Duodenal mucosa (tissue), 2 donors: ENCODE results near the gene ZBTB20.

ENCODE experiments used
- H3K27ac ChIP-seq: one replicate; pipeline ENCODE4 v1.7.0; 2013; ENCODE audit warnings: low read depth, low read length
- H3K27me3 ChIP-seq, 2 donors: one replicate each; pipeline ENCODE4 v1.7.0; 2013; ENCODE audit warnings: low read length in 2 of 2, control low read depth in 1 of 2; ENCODE audit not compliant: insufficient read depth in 2 of 2, control insufficient read depth in 1 of 2
- H3K36me3 ChIP-seq, 2 donors: one replicate each; pipeline ENCODE4 v1.7.0; 2013; ENCODE audit warnings: low read length in 2 of 2, control low read depth in 1 of 2; ENCODE audit not compliant: insufficient read depth in 2 of 2, control insufficient read depth in 1 of 2
- H3K4me1 ChIP-seq, 2 donors: one replicate each; pipeline ENCODE4 v1.7.0; 2013; ENCODE audit warnings: low read length in 2 of 2, control low read depth in 1 of 2; ENCODE audit not compliant: insufficient read depth in 2 of 2, control insufficient read depth in 1 of 2
- H3K4me3 ChIP-seq, 2 donors: one replicate each; pipeline ENCODE4 v1.7.0; 2013; ENCODE audit warnings: low read length in 2 of 2, low read depth in 1 of 2
- H3K9ac ChIP-seq, 2 donors: one replicate each; pipeline ENCODE4 v1.7.0; 2013; ENCODE audit warnings: low read length in 2 of 2, low read depth in 1 of 2
- H3K9me3 ChIP-seq, 2 donors: one replicate each; pipeline ENCODE4 v1.7.0; 2013; ENCODE audit warnings: low read length in 2 of 2, control low read depth in 1 of 2; ENCODE audit not compliant: control insufficient read depth in 1 of 2

ZBTB20 gene

DNA sequence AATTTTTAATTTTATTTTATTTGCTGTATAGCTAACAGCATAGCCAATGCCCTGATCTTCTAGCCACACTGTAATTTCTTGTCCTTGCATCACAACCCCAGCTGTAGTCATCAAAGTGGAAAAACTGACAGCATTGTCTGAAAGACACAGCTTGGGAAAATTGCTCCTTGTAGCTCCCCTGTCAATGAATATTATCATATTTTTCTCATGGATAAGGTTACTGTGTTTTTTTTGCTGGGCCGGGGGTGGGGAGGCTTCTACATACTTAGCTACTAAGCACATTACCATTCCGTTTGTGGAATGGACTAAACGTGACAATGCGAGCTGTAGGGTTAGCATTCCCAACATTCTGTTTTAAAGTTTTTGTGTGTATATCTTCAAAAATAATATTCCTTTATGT is 472.0 kb downstream of the ZBTB20 start:
- Histone ChIP-seq H3K27ac (no peak overlapping the region), H3K4me1 (no peaks in the 10 kb centered on the region), H3K27me3 (no peaks in the 10 kb centered on the region), H3K9ac (no peak overlapping the region), H3K36me3 (no peaks in the 10 kb centered on the region), H3K9me3 (no peaks in the 10 kb centered on the region), H3K4me3 (no peak overlapping the region)

DNA sequence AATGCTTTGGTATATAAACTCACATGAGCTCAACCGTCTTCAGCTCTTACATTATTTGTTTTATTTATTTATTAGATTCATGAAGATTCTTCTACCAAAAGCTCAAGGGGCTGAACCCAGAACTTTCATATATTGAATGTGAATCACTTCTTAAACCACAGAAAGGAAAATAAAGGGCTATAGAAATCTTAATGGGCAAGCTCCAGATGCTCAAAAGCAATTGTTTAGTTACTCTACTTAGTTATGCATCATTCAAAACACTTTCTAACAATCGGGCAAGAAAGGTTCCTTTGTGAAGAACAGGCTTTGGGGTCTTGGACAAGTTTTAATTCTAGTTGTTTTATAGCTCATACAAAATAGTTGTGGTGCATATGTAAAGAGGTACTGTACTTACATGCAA is 473.1 kb downstream of the ZBTB20 start:
- Histone ChIP-seq H3K36me3 (no peaks in the 10 kb centered on the region), H3K9ac (no peak overlapping the region), H3K27ac (no peak overlapping the region), H3K27me3 (no peaks in the 10 kb centered on the region), H3K9me3 (no peaks in the 10 kb centered on the region), H3K4me3 (no peak overlapping the region), H3K4me1 (no peaks in the 10 kb centered on the region)

GRCh38 chr3:114673481-114673880 is 473.6 kb downstream of the ZBTB20 start:
- Histone ChIP-seq H3K36me3 (no peaks in the 10 kb centered on the region), H3K4me1 (no peaks in the 10 kb centered on the region), H3K27me3 (no peaks in the 10 kb centered on the region), H3K9me3 (no peaks in the 10 kb centered on the region), H3K27ac (no peak overlapping the region), H3K4me3 (no peak overlapping the region), H3K9ac (no peak overlapping the region)

- Histone ChIP-seq H3K9me3 (no peaks in the 10 kb centered on the region), H3K4me3 (no peak overlapping the region), H3K4me1 (no peaks in the 10 kb centered on the region), H3K27ac (no peak overlapping the region), H3K27me3 (no peaks in the 10 kb centered on the region), H3K36me3 (no peaks in the 10 kb centered on the region), H3K9ac (no peak overlapping the region)
Measured at GRCh38 chr3:114672692-114673447, 474.2 kb downstream of the ZBTB20 start.

DNA sequence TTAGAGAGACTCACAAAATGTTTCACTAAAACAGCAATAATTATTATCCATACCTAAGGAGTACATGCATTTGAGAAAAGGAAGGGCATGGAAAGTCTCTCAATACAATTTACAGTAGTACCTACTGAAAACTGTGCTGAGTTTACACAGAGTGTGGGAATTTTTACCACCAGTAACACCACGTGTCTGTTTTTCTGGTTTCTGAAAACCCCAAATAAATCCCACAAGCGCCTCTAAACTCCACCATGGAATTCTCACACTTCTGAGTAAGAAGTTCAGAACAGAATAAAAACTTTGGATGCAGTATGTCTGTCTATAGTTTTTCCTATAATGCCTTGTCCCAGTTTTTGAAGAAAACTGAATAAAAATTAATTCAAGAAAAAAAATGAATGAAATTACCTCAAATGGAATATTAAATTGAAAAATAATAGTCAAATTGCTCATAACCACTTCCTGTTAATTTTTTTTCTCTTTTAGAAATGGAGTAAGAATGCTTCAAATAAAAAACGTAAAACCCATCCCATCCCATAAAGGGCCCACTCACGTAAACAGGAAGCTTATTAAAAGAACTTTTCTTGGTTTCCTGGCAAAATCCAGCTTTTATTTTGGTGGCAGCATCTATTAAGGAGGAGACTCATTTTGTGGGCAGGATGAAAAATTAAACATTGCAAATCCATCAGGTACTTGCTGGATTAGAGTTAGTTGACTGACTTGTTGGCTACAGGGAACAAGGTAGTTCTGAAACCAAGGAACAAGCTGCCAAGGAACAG is 475.2 kb downstream of the ZBTB20 start:
- Histone ChIP-seq H3K9me3 (no peaks in the 10 kb centered on the region), H3K27me3 (no peaks in the 10 kb centered on the region), H3K4me3 (no peak overlapping the region), H3K4me1 (no peaks in the 10 kb centered on the region), H3K27ac (no peak overlapping the region), H3K36me3 (no peaks in the 10 kb centered on the region), H3K9ac (no peak overlapping the region)

GRCh38 chr3:114669614-114670013 is 477.5 kb downstream of the ZBTB20 start:
- H3K27me3 ChIP-seq: no peaks in the 10 kb centered on the region
- no peaks in the 10 kb centered on the region for H3K4me1 ChIP-seq
- H3K9ac ChIP-seq: no peak overlapping the region
- H3K27ac ChIP-seq: no peak overlapping the region
- no peaks in the 10 kb centered on the region for H3K9me3 ChIP-seq
- H3K36me3 ChIP-seq: no peaks in the 10 kb centered on the region
- no peak overlapping the region for H3K4me3 ChIP-seq

- no peaks in the 10 kb centered on the region for H3K9me3 ChIP-seq
- H3K4me1 ChIP-seq: no peaks in the 10 kb centered on the region
- no peak overlapping the region for H3K27ac ChIP-seq
- H3K9ac ChIP-seq: no peak overlapping the region
- H3K4me3 ChIP-seq: no peak overlapping the region
- H3K27me3 ChIP-seq: no peaks in the 10 kb centered on the region
- no peaks in the 10 kb centered on the region for H3K36me3 ChIP-seq
Measured at GRCh38 chr3:114668099-114668498, 479.0 kb downstream of the ZBTB20 start.

- Histone ChIP-seq H3K27ac (no peak overlapping the region), H3K4me3 (no peak overlapping the region), H3K4me1 (no peaks in the 10 kb centered on the region), H3K27me3 (no peaks in the 10 kb centered on the region), H3K9me3 (no peaks in the 10 kb centered on the region), H3K36me3 (no peaks in the 10 kb centered on the region), H3K9ac (no peak overlapping the region)
Measured at GRCh38 chr3:114666623-114667022, 480.5 kb downstream of the ZBTB20 start.

GRCh38 chr3:114664006-114664405 is 483.1 kb downstream of the ZBTB20 start:
- H3K27ac ChIP-seq: no peak overlapping the region

GRCh38 chr3:114660808-114661207 is 486.3 kb downstream of the ZBTB20 start:
- H3K27ac ChIP-seq: no peak overlapping the region
- no peaks in the 10 kb centered on the region for H3K36me3 ChIP-seq
- no peaks in the 10 kb centered on the region for H3K27me3 ChIP-seq
- no peak overlapping the region for H3K4me3 ChIP-seq
- H3K4me1 ChIP-seq: peaks cover 0 to 7% of the 10 kb centered on the region in 2 donors
- no peak overlapping the region for H3K9ac ChIP-seq
- no peaks in the 10 kb centered on the region for H3K9me3 ChIP-seq

More at GRCh38 chr3:114664006-114664405, 483.1 kb downstream of the ZBTB20 start:
- H3K9me3 ChIP-seq: no peaks in the 10 kb centered on the region
- no peaks in the 10 kb centered on the region for H3K27me3 ChIP-seq
- no peak overlapping the region for H3K4me3 ChIP-seq
- H3K4me1 ChIP-seq: peaks cover 0 to 7% of the 10 kb centered on the region in 2 donors
- no peaks in the 10 kb centered on the region for H3K36me3 ChIP-seq
- H3K9ac ChIP-seq: no peak overlapping the region
